Panc1 (cell line): ENCODE data around the gene HS3ST6. TPM values are rescaled to one million over a fixed set of nuclear protein-coding genes. Genes with fewer than 3 reads are reported as not detected.

Experiments
- ATAC-seq: fragments of 200-7000 bp; cut with Tn5 transposase; 2 replicates; pipeline ENCODE4 v1.9.1; 2020; ENCODE audit warnings: mild to moderate bottlenecking, moderate library complexity
- BruUV-seq: library from RNA; stranded (reverse); fragments of 400-500 nt; replicated peaks from 2 replicates; lab custom pipeline; 2021; lab: Mats Ljungman, UMichigan
- CTCF ChIA-PET: fragments of 300-600 bp; sonication (Branson Sonifier 250); formaldehyde crosslinking; loops from one replicate; lab custom pipeline; 2022; ENCODE audit warnings: antibody characterized with exemption; lab: Charles Lee
- POLR2A ChIA-PET: fragments of 300-600 bp; sonication (Branson Sonifier 250); formaldehyde crosslinking; loops from one replicate; lab custom pipeline; 2022; ENCODE audit warnings: antibody characterized with exemption; lab: Charles Lee
- DNase-seq: peaks from one replicate; pipeline ENCODE4 v3.0.0-alpha.2; 2010; ENCODE audit warnings: low read depth, low spot score
- H3K27ac ChIP-seq: 2 replicates; pipeline ENCODE4 v1.5.1; 2011; ENCODE audit warnings: mild to moderate bottlenecking, low read length, inconsistent platforms
- H3K27me3 ChIP-seq: fragments of 200-500 bp; sonication (Bioruptor generic); 2 replicates; pipeline ENCODE4 v1.6.0; 2014; ENCODE audit warnings: low read length, inconsistent platforms; ENCODE audit not compliant: control insufficient read depth, insufficient read depth
- H3K36me3 ChIP-seq: fragments of 200-500 bp; sonication (Bioruptor generic); 2 replicates; pipeline ENCODE4 v1.5.1; 2014; ENCODE audit warnings: inconsistent platforms, mild to moderate bottlenecking, low read length, moderate library complexity; ENCODE audit not compliant: control insufficient read depth, insufficient read depth
- H3K4me1 ChIP-seq: 2 replicates; pipeline ENCODE4 v1.5.1; 2011; ENCODE audit warnings: inconsistent platforms, mild to moderate bottlenecking, low read length, moderate library complexity; ENCODE audit not compliant: control insufficient read depth, insufficient read depth
- H3K4me3 ChIP-seq, 2 experiments: 2 replicates each; pipeline ENCODE4 v1.5.1; 2011 to 2012; ENCODE audit warnings: low read depth in 2 of 2, low read length in 2 of 2, mild to moderate bottlenecking in 2 of 2, inconsistent platforms in 1 of 2, moderate library complexity in 1 of 2
- H3K9me3 ChIP-seq: fragments of 200-500 bp; sonication (Bioruptor generic); 2 replicates; pipeline ENCODE4 v1.5.1; 2014; ENCODE audit warnings: low read depth, mild to moderate bottlenecking, inconsistent platforms, low read length, moderate library complexity; ENCODE audit not compliant: control insufficient read depth, insufficient read depth
- POLR2AphosphoS5 ChIP-seq: IDR thresholded peaks from 2 replicates; pipeline ENCODE4 v1.6.1; 2012; ENCODE audit warnings: mild to moderate bottlenecking, low read depth, low read length, moderate library complexity
- SIN3A ChIP-seq: IDR thresholded peaks from 2 replicates; pipeline ENCODE4 v1.6.1; 2012; ENCODE audit warnings: low read depth, mild to moderate bottlenecking, low read length, moderate library complexity, borderline replicate concordance; ENCODE audit not compliant: insufficient read depth
- TCF7L2 ChIP-seq: IDR thresholded peaks from 2 replicates; pipeline ENCODE4 v1.6.1; 2011; ENCODE audit warnings: mild to moderate bottlenecking, low read depth, low read length, inconsistent platforms
- in situ Hi-C: cut with HindIII; loops from 2 replicates; pipeline ENCODE4 v1.10.0; 2016; ENCODE audit warnings: low sequenced_read_pairs, low pct_unique_long_range_greater_than_20kb
- intact Hi-C: fragments of 100-400 bp; cut with micrococcal nuclease; formaldehyde crosslinking; loops from one replicate; pipeline ENCODE4 v1.10.0; 2022; ENCODE audit not compliant: unreplicated experiment
- total RNA-seq: library from RNA; stranded (reverse); gene quantifications from one replicate; pipeline ENCODE4 v1.2.1, GENCODE V29; 2021; ENCODE audit not compliant: unreplicated experiment
- TF ChIP-seq, protein P1 (sequence below): fragments of 450-650 bp; IDR thresholded peaks from 2 replicates; pipeline ENCODE4 v1.5.1; 2017; ENCODE audit warnings: mild to moderate bottlenecking
- TF ChIP-seq, protein P2 (sequence below), 2 experiments: IDR thresholded peaks; 2 replicates each; pipeline ENCODE4 v1.6.1; 2011 to 2012; ENCODE audit warnings: low read depth in 2 of 2, control low read depth in 1 of 2, low read length in 1 of 2, mild to moderate bottlenecking in 1 of 2, moderate library complexity in 1 of 2; ENCODE audit not compliant: insufficient read depth in 1 of 2

HS3ST6 gene
- total RNA-seq, 1 experiment from 2014 or later: 3.3 TPM

DNA sequence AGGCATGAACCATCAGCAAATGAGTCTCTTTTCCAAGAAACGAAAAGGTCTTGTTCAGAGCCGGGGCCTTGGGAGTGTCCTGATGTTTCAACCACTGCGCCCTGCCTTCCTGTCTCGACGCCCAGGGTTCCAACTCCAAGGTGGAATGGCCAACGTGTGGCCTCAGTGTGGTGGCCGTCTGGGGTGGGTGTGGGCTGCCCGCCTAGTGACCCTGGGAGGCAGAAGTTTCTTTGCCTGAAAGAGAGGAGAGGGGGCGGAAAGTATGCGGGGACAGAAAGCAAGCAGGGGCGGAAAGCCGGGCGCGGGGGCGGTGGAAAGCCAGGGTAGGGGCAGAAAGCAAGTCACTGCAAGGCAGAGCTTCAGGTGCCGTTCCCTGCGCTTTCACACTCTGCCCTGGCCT lies 20.7 kb upstream of the HS3ST6 start:
- ChIA-PET POLR2A (no interaction called here), CTCF (no interaction called here)
- intact Hi-C loops: no loop called here
- H3K9me3 ChIP-seq: no peaks in the 10 kb centered on the region
- no peaks in the 10 kb centered on the region for H3K27me3 ChIP-seq
- no peak for DNase-seq
- BruUV-seq: no TSS peak
- no peak for TF ChIP-seq TCF7L2
- TF ChIP-seq, protein P1, sequence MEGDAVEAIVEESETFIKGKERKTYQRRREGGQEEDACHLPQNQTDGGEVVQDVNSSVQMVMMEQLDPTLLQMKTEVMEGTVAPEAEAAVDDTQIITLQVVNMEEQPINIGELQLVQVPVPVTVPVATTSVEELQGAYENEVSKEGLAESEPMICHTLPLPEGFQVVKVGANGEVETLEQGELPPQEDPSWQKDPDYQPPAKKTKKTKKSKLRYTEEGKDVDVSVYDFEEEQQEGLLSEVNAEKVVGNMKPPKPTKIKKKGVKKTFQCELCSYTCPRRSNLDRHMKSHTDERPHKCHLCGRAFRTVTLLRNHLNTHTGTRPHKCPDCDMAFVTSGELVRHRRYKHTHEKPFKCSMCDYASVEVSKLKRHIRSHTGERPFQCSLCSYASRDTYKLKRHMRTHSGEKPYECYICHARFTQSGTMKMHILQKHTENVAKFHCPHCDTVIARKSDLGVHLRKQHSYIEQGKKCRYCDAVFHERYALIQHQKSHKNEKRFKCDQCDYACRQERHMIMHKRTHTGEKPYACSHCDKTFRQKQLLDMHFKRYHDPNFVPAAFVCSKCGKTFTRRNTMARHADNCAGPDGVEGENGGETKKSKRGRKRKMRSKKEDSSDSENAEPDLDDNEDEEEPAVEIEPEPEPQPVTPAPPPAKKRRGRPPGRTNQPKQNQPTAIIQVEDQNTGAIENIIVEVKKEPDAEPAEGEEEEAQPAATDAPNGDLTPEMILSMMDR: no peak
- TF ChIP-seq SIN3A: no peak
- no peak for TF ChIP-seq POLR2AphosphoS5
- TF ChIP-seq, protein P2, sequence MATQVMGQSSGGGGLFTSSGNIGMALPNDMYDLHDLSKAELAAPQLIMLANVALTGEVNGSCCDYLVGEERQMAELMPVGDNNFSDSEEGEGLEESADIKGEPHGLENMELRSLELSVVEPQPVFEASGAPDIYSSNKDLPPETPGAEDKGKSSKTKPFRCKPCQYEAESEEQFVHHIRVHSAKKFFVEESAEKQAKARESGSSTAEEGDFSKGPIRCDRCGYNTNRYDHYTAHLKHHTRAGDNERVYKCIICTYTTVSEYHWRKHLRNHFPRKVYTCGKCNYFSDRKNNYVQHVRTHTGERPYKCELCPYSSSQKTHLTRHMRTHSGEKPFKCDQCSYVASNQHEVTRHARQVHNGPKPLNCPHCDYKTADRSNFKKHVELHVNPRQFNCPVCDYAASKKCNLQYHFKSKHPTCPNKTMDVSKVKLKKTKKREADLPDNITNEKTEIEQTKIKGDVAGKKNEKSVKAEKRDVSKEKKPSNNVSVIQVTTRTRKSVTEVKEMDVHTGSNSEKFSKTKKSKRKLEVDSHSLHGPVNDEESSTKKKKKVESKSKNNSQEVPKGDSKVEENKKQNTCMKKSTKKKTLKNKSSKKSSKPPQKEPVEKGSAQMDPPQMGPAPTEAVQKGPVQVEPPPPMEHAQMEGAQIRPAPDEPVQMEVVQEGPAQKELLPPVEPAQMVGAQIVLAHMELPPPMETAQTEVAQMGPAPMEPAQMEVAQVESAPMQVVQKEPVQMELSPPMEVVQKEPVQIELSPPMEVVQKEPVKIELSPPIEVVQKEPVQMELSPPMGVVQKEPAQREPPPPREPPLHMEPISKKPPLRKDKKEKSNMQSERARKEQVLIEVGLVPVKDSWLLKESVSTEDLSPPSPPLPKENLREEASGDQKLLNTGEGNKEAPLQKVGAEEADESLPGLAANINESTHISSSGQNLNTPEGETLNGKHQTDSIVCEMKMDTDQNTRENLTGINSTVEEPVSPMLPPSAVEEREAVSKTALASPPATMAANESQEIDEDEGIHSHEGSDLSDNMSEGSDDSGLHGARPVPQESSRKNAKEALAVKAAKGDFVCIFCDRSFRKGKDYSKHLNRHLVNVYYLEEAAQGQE (IDR thresholded peaks at IDR 0.05; ENCODE audit: insufficient read depth in 1 of 2, low read depth in 2 of 2, low read length in 1 of 2): no peak
- no peak overlapping the region for H3K27ac ChIP-seq
- in situ Hi-C loops: no loop called here
- peaks cover 11% of the 10 kb centered on the region for H3K4me1 ChIP-seq
- no peaks in the 10 kb centered on the region; the same call in 1 of the 2 replicates for H3K36me3 ChIP-seq
- H3K4me3 ChIP-seq: no peak overlapping the region
- ATAC-seq: no peak

DNA sequence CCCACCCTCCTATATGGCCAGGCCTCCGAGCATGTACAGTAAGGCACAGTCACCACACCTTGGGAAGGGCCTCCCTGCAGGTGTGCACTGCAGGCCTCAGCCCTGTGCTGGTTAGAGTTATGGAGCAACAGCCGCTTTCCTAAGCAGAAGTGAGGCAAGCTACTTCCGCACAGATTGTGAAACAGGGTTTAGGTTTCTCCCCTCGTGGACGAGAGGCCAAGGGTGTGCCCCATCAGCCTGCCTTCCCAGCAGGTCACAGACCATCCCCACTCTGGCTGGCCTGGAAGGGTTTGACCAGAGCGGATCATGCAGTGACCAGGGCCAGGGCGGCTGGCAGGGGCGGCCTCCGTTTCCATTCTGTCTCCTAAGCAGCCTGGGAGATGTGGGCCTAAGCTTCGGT lies 20.1 kb upstream of the HS3ST6 start:
- in situ Hi-C loops: no loop called here
- ATAC-seq: no peak

More for the DNA sequence above, 20.1 kb upstream of the HS3ST6 start:
- ChIA-PET CTCF (no interaction called here), POLR2A (no interaction called here)
- no peaks in the 10 kb centered on the region; the same call in 1 of the 2 replicates for H3K36me3 ChIP-seq
- no peak overlapping the region for H3K4me3 ChIP-seq
- intact Hi-C loops: no loop called here
- H3K27me3 ChIP-seq: no peaks in the 10 kb centered on the region
- no peak overlapping the region for H3K27ac ChIP-seq
- no peak for TF ChIP-seq TCF7L2
- no peak for TF ChIP-seq POLR2AphosphoS5
- TF ChIP-seq, protein P1: no peak
- TF ChIP-seq SIN3A: no peak
- TF ChIP-seq, protein P2 (IDR thresholded peaks at IDR 0.05; ENCODE audit: insufficient read depth in 1 of 2, low read depth in 2 of 2, low read length in 1 of 2): no peak
- no peak for DNase-seq
- no TSS peak for BruUV-seq
- no peaks in the 10 kb centered on the region for H3K9me3 ChIP-seq
- peaks cover 11% of the 10 kb centered on the region for H3K4me1 ChIP-seq
